ENCODE data around the gene EMC8.

DNA sequence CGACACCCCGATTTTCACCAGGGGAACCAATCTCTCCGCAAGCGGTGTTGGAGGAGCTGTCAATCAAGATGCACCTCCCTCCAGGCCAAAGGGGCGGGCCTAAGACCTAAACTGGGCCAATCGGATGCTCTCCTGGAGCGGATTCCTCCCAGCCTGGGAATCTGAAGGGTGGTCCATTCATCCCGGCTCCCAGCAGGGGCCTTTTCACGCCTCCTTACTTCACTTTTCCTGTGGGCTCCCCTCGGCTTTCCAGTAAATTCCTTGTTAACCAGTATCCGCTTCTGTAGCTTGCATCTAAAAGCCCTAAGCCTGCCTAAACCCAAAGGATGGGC lies 65.5 kb downstream of the EMC8 start:
- TF ChIP-seq, protein P1, sequence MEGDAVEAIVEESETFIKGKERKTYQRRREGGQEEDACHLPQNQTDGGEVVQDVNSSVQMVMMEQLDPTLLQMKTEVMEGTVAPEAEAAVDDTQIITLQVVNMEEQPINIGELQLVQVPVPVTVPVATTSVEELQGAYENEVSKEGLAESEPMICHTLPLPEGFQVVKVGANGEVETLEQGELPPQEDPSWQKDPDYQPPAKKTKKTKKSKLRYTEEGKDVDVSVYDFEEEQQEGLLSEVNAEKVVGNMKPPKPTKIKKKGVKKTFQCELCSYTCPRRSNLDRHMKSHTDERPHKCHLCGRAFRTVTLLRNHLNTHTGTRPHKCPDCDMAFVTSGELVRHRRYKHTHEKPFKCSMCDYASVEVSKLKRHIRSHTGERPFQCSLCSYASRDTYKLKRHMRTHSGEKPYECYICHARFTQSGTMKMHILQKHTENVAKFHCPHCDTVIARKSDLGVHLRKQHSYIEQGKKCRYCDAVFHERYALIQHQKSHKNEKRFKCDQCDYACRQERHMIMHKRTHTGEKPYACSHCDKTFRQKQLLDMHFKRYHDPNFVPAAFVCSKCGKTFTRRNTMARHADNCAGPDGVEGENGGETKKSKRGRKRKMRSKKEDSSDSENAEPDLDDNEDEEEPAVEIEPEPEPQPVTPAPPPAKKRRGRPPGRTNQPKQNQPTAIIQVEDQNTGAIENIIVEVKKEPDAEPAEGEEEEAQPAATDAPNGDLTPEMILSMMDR (IDR thresholded peaks at IDR 0.05): no peak
- TF ChIP-seq POLR2A (IDR thresholded peaks at IDR 0.05): no peak
